GM19468 (cell line): ENCODE data around the gene HELT.

ENCODE experiments used
- ATAC-seq: cut with Tn5 transposase; IDR thresholded peaks from one replicate; pipeline ENCODE4 v1.9.1; 2021; ENCODE audit warnings: mild to moderate bottlenecking, moderate library complexity, moderate number of reproducible peaks; ENCODE audit not compliant: unreplicated experiment; ENCODE audit errors: extremely low read depth

The HELT gene

DNA sequence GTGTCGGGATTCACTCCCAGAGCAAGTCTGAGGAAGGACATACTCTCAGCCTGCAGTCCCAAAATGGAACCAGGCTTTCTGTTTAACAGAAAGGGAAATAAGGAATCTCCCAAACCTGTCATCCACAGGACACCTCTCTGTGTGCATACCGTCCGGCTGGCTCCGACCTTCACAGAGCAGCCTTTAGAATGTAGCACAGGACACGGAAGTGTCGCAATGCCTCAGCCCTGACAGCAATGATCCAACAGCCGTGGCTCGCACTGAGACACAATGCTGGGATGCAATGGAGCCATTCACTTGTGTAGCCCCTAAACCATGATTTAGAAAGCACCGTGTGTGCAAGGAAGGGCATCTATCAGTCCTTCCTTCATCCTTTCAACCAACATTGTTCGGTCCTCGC is 15.5 kb upstream of the HELT start:
- ATAC-seq: no peak

DNA sequence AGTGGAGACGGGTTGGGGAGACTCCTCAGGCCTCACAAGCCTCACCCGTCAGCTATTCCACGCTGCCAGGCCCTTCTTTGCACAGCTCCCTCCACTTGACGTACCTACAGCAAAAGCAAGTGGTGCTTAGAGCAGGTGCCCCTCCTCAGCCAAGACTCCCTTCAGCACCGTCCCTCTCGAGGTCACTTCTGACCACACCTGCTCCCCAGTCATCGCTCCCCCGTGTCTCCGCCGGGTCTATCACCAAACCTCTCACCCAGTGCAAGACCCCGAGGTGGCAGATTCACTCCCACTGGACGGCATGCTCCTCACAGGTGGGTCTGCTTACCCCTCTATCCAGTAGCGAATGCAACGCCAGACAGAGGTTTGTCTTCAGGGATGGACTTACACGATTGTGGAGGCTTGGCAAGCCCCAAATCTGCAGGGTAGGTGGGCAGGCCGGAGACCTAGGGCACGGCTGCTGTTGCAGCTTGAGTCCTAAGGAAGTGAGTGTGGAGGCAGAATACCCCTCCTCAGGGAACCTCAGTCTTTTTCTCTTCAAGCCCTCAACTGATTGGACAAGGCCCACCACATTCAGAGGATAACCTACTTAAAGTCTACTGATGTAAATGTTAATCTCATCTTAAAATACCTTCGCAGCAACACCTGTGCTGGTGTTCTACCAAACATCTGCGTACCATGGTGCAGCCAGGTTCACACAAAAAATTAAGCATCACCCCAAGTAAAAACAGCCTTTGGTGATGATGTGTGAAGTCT is 14.5 kb upstream of the HELT start:
- no peak for ATAC-seq

DNA sequence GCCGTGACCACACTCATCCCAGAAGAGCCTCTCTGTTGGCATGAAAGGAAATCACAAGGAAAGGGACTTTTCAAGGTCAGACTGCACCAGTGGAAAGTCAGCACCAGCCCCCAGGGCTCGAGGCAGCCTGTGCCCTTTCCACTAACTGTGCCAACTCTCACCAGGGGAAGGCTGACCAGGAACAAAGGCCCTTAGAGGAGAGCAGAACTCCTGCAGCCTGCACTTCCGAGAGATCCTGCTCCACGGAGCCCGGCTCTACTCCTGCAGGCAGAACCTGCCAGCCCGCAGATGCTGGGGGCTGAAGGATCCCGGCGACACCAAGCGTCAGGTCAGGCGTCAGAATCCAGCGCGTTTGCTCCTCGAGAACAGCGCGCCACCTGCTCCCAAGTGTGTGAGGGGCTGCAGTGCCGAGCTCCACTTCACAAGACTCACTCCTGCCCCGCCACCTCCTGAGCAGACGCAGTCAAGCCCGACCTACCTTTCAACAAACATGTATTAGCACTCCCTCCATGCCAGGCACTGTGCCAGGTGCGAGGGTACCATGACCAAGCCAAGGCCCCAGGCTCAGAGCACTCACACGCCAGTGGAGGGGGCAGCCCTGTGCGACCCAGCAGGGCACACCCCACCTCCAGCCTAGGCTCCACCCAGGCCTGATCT is 13.6 kb upstream of the HELT start:
- no peak for ATAC-seq

DNA sequence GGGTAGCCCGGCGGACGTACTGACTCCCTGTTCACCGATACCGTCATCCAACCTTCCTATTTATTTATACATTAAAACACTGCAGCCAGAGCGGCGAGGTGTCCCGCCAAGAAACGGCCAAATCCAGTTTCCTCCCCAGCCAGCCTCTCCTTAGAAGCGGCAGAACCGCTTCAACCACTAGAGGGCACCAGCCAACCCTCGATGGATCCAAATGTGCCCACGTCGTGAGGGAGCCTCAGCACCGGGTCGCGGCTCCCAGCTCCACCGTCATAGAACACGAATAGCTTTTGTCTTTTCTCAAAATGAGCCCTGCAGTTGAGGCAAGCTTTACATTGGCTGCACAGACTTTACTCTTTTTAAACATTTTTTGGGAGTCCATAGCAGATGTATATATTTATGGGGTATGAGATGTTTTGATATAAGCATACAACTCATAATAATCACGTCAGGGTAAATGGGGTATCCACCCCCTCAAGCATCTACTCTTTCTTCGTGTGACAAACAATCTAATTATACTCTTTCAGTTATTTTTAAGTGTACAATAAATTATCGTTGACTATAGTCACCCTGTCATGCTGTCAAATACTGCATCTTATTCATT is 13.0 kb upstream of the HELT start:
- ATAC-seq: no peak

DNA sequence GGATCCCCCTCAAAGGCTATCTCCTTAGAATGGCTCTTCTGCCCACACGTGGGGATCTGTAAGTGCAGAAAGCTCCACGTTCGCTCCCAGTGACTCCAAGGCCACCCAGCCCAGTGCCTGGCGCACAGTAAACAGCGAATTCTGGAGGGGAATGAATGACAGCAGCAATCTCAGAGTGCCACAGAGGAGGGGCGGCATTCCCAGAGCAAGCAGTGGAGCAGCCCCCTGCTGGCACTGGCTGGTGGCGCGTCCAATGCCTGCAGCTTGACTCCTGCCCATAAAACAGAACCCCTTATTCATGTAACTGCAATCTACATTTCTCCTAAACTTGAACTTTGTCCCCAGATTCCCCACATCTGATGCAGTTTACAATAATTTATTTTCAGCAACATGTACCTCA is 6.9 kb upstream of the HELT start:
- ATAC-seq: no peak

DNA sequence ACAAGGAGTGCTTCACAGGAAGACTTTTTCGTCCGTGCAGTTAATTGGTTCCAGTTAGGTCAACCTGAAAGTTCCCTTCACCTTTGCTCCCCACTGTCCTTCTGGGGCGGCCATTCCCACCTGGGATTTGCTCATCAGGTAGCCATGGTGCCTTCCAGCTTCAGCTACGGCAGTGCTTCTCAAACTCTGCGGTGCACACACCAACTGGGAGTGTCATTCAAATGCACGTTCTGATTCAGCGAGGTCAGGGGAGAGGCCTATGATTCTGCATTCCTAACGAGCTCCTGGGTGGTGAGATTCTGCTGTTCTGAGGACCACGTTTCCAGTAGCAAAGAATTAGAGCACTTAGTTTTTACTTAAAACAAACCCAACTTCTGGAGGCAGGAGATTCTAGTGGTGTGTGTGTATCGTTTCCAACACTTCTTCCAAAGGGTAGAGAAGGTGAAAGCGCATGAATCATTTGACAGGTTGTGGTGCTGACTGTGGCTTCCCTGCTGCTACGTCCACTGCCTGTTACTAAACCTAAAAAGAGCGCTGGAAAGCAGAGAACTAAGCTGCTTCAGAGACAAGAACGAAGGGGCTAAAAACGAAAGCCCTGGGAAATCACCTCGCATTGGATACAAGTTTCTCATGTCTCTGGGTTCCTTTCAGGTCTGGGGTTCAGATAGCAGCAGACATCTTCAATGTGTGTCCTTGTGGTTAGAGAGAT is 4.7 kb upstream of the HELT start:
- no peak for ATAC-seq

DNA sequence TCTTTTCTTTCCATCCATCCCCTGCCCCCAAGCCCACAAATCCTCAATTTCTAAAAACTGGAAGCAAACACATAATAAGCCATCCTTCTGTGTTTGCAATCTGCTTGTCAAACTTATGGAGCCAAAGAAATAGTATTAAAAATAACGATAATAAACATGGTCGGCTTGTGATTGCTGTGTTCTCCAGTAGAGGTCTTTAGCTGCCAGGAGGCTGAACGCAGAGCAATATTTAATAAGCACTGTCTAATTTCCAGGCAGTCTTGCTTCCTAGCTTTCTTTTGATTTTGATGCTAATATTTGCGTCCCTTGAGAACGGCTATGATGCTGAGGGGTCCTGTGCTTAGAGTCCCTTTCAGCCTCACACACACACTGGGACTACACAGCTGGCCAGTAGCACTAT is 3.2 kb upstream of the HELT start:
- no peak for ATAC-seq

DNA sequence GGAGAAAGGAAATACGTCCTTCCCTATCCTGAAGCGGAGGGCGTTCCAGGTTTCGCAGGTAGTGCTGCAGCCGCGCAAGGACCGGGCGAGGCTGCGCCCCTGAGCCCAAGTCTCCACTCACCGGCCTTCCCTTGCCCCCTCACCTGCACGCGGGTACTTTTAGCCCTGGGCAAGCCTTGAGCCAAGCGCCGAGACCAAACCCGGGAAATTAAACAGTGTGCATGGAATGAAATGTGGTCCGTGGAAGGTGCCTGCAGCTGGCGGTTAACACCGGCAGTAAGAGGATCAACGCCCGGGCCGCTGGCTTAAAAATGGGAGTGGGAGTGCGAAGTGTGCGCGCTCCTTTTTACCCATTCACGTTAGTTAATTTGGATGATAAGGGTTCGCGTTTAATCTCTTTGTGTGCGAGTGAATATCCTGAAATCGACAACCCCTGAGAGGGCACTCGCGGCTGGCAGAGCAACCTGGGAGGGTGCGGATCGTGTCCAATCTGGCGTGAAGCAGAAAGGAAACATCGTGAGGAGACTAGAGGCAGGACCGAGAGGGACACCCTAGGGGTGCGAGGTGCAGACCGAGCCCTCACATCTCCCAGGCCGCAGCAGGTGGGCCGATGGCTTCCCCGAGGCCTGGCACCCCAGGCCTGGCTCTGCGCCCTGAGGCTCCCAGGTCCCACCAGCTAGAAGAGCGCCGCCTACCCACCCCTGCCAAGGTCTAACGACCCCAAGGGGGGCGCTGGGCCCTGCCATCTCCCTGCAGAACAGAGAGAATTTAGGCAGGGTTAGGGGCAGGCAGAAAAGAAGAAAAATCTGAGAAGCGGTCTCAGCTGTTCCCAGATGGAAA is 2.0 kb upstream of the HELT start:
- ATAC-seq: no peak

DNA sequence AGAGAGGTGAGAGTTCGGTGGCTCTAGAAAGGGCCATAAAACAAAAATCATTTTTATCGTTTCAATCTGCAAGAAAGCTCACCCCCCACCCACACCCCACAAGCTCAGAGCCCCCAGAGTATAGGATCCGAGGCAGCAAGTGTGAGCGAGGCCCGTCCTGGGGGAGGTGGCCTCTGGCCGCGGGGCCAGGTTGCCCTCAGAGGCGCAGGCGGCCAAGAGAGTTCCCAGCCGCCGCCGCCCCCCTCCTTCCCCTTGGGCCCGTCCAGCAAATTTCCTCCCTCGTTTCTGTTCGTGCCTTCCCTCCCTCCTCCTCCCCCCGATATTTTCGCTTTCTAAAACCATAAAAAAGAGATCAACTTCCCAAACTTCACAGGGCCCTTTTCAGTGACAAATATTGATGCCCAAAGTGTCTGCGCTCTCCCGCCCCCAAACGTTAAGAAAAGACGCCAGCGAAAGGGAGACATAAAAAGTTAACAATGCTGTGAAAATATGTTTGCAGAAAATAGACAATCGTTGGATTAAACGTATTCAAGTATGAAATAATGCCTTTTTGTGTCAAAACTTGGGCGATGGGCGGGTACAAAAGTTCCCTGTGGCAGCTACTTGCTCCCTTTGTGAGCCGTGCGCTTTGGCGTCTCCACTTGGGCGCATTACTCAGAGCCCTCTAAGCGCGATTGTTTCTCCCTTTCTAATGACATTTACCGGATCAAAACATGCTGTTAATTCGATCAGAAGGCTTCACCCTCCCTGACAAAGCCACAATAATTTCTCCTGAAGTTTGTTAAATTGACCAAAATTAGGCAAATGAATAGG is 1.1 kb upstream of the HELT start:
- ATAC-seq: no peak

DNA sequence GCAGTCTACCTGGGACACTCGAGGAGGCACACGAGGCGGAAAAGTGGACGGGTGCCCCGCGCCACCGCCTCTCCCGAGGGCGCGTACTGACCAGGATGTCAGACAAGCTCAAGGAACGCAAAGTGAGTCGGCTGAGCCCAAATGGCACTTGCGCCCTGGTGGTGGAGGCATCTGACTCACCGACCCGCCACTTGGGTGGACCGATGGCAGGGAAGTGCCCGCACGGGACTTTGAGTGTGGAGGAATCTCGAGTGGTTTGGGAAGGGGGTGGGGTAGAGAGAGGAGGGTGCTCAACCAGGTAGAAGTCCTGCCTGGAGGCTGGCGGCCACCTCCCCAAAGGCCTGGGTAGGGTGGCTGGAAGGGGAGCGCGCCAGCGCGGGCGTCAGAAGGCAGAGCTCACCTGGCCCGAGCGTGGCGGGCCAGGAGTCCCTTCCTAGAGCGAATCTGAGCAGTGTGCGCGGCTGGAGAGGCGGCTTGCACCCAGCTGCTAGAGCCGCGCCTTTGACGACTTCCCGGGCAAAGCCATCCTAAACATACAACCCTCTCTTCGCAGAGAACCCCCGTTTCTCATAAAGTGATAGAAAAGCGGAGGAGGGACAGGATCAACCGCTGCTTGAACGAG is 655 bp downstream of the HELT start:
- ATAC-seq: no peak

DNA sequence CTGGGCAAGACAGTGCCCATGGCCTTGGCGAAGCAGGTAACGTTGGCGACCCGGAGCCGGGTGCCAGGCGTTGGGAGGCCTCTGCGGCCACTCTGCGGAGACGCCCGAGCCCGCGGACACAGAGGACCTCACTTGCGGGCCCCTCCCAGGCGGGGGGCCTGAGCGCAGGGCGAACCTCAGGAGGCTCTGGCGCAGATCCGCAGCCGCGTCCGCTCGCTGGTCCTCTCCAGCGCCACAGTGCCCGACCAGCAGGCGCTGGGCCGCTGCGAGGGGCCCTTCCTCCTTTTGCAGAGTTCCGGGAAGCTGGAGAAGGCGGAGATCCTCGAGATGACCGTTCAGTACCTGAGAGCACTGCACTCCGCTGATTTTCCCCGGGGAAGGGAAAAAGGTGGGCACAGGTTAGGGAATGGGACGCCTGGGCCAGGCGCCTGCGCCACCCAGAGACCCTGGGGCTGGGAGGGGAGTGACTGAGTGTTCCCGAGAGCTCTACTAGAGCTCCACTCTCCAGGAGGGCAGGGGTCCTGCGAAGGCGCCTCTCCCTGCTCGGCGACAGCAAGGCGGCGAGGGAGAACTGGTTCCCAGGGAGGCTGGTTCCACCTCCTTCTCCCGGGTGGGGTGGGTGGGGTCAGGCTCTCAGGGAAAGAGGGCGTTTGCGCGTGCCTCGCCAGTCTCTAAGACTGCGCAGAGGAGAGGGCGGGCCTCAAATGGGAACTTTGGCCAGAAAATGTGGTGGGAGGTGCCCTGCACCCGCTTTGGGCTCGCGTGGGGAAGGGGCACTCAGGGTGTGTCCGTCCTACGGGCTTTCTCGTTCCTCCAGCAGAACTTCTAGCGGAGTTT is 1.4 kb downstream of the HELT start:
- no peak for ATAC-seq

DNA sequence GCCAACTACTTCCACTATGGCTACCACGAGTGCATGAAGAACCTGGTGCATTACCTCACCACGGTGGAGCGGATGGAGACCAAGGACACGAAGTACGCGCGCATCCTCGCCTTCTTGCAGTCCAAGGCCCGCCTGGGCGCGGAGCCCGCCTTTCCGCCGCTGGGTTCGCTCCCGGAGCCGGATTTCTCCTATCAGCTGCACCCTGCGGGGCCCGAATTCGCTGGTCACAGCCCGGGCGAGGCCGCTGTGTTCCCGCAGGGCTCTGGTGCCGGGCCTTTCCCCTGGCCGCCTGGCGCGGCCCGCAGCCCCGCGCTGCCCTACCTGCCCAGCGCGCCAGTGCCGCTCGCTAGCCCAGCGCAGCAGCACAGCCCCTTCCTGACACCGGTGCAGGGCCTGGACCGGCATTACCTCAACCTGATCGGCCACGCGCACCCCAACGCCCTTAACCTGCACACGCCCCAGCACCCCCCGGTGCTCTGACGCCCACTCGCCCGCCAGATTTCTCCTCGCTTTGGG is 2.1 kb downstream of the HELT start:
- ATAC-seq: no peak

DNA sequence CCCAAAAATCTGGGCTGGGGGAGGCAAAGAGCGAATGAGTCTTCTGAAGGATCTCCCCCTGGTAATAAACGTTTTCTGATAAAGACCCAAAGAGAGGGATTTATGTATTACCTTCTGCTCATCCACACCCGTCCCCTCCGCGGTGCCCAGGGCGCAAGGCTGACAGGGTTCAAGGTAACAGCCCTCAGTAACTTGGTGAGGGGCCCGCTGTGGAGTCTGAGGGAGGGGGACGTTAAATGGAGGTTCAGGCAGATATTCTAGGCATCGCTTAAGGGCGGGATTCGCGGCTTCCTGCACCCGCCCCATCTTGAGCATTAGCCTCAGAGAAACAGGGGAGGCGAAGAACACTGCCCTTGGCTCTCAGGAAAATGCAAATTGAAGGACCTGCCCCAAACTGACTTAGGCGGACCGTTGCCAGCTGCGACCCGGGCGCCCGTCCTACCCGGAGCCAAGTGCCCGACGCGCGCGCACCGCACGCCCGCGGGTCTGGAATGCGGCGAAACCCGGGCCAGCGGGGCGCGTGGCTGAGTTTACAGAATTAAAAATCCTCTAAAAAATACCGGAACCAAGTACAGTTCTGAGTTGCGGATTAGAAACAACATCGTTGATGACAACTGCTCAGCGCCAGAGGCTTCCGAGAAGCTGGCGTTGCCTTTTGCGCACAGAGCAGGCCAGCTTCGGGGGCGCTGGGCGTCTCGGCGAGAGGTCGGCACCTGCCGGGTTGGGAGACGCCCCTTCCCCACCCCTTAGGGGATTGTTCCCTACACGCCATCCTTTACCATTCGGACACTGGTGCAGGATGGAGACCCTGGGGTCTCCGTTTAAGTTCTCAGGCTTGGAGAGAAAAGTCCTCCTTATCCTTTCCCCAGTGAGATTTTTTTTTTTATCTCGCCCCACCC is 2.8 kb downstream of the HELT start:
- no peak for ATAC-seq

DNA sequence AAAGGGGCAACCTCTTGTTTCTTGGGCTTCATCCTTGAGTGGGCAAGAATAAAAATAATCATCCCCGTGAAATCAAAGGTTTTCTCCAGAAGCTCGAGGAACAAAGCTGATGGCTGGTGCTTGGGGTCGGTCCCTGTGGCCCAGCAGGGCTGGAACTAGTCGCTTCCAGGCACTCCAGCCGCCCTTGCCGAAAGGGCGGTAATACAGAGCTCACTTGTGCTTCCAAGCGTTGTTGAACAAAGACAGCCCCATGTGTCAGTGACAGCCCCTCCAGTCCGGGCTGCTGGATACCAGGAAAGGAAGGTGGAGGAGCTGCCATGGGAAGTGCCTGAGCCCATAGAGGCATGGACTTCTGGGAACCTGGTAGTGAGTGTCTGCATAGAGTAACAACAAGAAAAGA is 5.2 kb downstream of the HELT start:
- ATAC-seq: no peak

DNA sequence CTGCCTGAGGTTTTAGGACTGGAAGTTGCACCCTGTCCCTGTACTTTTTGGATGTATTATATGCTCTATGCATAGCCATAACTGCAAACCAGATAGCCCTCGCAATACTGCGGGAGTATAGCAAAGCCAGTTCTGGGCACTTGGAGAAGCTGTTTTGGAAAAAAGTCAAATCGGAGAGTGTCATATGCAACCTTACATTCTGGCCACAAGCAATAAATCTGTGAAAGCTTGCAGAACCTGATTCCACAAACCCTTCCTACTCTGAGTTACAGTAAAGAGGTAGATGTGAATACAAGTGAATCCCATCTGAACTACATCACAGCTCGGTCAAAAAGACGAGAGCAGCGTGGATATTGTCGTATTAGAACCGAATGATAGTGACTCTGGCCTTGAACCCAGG is 10.3 kb downstream of the HELT start:
- ATAC-seq: no peak

DNA sequence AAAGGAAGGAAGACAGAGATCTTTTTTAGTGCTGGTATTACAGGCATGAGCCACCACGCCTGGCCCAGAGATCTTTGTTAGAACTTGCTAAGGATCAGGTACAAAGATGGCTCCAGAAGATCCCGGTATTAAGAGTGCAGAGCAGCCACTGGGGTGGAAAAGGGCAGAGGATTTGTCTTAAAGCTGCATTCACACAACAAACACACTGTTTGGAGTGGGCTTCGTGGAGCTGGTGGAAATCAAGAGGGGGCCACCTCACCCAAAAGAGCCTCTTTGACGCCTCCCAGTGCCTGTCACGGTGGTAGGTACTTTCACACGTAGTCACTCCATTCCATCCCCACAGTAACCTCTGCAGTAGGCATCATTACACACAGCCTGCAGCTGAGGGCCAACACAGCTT is 13.3 kb downstream of the HELT start:
- ATAC-seq: no peak

DNA sequence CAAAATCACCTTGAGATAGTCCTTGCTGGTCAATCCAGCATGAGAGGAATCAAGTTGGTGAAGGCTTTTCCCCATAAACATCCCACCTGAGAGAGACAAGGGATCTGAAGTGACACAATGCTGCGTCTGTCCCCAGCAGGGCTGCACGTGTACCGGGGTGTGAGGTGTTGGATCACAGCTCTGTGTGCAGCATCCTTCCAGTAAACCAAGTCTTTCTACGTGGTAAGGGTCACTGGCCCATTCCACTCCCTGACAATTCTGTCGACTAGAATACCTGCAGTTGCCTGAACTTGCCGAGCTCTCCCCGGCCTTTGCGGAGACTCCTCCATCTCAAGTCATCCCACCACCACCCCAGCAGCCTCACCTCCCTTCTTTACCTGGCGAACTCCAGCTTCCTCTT is 14.8 kb downstream of the HELT start:
- ATAC-seq: no peak
